OCI-M2 (cell line): ENCODE measurements around the gene PRR16.

ENCODE experiments used
- DNase-seq: peaks from one replicate; lab custom pipeline; 2025; ENCODE audit not compliant: unreplicated experiment; lab: John Stamatoyannopoulos, UW

The PRR16 gene

DNA sequence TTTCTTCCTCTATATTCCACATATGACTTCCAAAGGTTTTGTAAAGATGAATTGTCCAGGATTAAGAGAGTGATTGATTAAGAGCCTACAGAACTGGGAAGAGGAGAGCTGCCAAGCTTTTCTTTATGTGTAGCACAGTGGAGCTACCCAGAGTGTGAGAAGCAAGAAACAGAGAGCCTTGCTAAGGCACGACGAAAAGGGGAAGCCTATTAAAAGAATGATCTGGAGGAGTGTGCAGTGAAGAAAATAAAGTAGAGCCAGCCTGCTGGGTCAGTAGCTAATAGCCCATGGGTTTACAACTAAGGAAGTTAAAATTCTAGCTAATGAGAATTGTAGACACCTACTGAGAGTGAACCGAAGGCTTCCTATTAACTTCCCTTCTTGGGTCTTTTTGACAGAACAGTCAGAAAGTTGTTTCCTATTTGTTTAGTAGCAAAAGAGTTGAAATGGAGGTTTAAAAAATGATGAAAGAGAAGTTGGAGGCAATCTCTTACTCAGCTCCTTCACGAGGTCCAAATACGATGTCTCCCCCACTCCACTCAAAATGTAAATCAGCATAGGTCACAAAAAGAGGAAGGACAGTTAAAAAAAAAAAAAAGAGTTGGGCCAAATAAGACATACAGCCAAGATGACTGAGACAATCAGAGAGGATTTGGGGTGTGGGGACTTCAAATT lies 957 bp upstream of the PRR16 start:
- no peak for DNase-seq

DNA sequence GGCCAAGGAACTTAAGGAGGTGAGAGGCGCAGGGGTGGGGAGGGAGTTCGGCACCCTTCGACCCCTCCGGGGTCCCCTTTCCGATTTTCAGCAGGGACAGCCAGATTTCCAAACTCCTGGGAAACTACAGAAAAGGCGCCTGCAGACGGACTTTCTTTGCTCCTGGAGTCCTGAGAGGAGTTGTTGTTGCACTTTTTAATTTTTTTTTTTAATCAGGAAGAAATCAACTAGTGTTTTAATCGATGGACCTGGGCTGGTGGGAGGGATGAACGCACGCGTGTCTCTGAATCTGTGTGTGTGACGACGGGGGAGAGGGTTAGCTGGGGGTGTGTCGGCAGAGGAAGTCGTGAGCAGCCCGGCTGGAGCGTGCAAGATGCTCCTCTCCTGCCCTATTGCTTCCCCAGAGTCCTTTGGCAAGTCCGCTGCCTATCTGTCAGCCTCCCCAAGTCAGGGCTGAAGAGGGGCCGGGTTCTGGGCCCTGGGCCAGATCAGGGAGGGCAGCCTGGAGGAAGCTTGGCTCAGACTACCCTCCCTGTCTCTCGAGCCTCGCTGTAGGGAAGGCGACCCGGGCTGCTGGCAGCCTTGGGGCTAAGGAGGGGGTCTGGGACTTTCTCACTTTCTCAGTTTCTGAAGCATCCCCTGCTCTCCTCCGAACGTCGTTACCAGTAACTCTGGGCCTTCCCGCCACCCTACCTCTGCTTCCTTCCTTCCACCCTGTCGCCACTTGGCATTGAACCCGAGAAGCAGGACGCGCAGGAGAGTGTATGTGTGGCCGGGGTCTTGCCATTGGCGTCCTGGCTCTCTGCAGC lies 731 bp downstream of the PRR16 start:
- no peak for DNase-seq

DNA sequence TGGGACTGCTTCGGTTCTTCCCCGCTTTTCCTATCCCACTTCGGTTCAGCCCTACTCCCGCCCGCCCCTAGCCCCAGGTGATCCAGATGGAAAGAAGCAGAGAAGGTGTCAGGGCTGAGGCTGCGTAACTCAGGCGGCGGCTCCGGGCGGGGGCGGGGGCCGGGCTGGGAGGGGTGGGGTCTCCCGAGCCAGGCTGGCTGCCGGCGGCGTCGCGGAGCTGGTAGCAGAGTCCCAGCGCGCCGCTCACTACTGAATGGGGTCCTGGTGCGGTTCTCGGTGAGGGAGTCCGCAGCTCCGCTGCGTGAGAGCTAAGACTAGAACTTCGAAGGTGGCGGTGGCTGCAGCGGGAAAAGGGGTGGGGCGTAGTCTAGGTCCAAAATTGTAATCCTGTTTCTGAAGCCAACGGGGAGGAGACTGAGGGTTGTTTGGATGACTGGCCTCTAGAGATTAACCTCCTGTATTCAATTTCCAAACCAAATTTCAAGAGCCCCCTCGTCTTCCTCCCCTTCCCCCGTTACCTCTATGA lies 1.4 kb downstream of the PRR16 start:
- no peak for DNase-seq

DNA sequence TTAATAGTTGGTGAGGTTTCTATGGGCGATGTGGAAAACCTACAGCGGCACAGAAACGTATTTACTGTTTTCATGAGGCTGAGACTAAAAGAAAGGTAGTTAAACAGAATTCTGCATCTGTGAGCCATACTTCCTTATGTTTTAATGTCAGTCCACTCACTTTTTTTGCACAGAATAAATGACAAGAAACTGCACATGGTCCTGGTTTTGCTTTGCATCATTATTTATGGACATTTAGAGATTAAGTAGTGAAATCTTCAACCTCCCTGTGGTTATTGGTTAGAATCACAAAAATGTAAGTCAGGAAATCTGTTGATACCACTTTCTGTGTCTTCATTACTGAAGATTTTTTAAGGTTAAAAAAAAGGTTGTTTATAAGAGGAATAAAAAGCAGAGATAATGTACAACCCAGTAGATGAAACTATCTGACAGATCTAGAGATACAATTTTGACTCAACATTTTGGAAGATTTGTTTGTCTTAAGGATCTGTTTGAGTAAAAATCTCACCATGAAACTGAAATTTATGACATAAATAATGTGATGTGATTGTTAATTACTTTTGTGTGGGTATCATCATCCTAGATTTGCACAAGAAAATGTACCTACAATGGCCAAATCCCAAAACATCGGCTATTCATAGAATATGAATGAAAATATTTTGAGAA lies 2.4 kb downstream of the PRR16 start:
- no peak for DNase-seq

DNA sequence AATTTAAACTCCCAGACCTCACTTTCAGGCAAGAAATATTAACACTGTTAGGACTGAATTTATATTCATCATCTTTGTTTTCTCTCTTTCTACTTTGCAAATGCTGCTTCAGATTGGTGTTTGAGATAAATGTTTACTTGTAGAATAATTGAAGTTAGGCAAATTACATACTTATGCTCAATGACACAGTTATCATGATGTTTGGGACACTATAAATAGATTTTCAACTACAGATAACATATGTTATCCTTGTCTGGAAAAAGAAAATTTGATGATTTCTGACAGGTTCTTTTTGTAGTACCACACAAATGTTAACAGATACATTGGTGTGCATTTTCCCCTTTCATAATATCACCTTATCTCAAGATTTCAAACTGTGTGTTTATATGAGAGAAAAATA lies 7.9 kb downstream of the PRR16 start:
- no peak for DNase-seq

DNA sequence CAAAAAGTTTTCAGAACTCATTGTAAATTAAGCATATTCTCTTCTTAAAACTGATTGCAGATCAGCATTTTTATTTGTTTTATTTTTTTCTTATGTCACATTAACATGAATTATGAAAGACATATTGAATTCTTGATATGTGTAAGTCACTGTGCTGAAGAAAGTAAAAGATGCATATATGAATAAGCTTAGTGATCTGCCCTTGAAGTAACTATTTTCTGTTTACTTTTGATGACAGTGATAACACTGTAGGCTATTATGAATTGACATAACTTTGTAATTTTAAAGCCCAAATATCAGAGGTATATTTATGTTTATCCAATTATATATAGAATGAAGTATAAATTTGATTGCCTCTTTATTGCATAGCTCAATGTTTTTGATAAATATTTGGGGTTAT lies 8.8 kb downstream of the PRR16 start:
- no peak for DNase-seq

DNA sequence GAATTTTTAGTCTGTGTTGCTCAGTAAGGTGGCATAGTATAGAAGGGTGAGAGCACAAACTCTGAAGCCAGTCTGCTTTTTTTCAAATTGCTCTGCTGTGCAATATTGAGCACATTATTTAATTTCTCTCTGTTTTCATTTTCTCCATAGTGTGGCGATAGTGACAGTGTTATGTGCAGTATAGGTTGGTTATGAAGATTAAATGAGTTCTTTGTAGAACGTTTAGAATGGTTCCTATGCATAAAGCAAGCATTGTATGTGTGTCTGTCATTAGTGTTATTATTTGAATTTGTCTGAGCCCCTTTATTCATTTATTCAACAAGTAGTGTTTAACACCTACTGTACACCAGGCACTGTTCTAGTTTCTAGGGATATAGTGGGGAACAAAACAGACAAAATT lies 9.2 kb downstream of the PRR16 start:
- DNase-seq = no peak

DNA sequence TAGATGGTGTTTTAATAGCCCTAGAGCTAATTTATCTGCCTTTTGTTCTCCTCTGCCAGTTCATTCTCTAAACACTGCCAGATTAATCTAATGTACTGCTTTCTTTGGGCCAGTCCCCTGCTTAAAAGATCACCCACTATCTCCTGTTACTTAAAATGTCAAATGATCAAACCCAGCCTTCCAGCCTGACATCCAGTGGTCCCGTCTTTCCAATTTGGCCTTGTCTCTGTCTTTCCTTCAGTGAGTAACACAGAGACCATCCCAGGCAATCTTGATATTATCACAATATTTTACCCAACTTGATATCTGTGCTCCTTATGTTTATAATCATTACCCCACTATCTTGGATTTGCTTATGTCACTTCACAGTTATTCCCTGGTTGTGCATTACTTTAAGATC lies 12.0 kb downstream of the PRR16 start:
- DNase-seq = no peak

DNA sequence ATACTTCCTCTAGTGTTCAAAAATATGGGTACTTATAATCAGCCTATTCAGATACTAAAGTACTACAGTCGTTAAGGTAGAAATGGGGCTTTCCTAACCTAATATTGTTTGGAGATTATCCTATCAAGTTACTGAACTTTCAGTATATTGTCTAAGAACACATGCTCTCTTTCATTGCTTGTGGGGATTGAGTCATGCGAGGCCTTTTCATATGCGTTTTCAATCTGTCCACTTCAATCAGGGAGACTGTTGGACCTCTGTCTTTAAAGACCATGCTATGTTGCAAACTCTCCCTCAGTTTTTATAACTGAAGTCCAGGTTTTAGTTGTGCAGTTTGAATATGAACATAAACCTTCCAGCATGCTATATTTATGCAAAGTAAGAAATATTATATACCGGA lies 15.0 kb downstream of the PRR16 start:
- no peak for DNase-seq

DNA sequence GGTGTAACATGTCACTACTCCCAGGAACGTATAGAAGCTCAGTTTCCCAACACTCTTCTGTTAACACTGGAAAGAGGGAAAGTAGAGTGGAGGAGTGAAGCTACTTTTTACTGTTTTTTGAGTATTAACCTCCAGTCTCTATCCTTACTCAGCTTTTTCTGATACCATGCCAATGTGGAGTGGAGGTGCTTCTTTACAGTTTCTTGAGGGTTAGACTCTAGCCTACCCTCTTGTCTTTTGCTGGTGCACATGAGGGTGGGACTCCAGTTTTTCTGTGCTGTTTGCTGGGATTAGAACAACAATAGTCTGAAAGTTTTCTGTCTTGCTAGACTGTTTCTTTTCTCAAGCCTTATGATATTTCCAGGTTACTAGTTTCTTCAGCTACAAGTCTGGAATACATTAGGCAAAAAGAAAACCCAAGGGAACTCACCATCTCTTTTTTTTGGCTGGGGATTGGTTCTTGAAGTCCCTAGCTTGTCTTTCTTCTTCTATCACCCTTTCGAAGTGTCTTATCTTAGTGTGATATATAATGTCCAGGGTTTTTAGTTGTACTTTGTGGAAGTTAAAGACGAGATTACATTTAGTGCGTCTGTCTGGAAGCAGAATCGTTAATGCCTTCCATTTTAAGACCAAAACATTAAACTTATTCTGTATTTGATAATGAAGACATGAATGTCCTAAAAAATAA lies 35.9 kb downstream of the PRR16 start:
- DNase-seq = no peak

DNA sequence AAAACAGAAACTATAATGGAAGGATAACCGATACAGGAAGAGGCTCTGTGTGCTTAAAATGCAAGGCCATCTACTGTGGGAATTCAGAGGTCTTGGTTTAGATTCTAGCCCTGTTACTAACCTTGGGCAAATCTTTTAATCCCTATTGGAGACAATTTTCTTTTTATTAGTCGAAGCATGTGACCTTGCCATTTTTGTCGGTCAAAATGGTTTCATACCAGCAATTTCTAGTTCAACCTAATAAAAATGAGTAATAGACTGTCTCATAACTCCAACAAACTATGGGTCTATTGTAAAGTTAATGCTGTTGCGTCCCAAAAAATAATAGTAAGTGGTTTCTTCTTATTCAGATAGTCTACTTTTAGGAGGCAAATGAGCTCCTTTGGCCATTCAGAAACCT lies 38.4 kb downstream of the PRR16 start:
- no peak for DNase-seq

DNA sequence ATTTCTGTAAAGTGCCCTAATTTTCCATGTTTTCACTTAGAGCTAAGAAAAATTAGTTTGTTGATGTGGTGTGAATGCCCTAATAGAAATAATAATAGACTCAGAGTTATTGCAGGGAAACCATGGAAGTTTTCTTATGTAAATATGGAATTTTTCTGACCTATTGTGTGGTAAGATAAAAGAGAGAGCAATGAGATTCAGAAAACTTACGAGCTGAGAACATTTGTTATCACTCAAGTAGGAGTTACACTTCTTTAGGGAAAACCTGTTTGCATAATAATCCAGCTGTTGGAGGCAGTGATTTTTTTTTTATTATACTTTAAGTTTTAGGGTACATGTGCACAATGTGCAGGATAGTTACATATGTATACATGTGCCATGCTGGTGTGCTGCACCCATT lies 39.2 kb downstream of the PRR16 start:
- no peak for DNase-seq

DNA sequence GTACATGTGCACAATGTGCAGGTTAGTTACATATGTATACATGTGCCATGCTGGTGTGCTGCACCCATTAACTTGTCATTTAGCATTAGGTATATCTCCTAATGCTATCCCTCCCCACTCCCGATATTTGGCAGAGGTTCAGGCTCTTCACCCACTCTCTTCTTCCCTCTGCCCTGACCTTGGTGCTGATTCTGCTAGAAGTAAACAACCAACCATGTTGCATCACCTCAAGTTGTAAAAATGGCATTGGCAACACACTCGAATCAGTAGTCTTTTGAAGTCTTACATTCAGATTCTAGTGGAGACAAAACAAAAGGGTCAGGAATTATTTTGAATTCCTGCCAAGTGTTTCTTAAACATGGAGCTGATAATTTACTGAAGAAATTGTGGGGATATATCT lies 40.0 kb downstream of the PRR16 start:
- DNase-seq = no peak

DNA sequence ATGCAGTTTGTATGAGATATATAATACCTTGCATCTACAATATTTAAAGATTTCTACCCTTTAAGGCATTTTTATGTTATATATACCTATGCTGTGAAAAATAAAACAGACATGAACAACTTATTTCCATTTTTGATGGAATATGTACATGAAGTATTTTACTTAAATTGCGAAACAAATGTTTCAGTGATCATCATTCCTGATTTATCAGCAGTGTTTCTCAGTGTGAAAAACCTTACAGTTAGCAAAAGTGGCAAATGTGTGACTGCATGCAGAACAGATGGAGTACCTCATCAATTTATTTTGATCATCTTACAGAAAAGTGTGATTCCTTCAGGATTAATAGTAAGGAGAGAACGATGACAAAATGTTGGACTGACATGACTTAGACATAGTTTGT lies 43.1 kb downstream of the PRR16 start:
- no peak for DNase-seq

DNA sequence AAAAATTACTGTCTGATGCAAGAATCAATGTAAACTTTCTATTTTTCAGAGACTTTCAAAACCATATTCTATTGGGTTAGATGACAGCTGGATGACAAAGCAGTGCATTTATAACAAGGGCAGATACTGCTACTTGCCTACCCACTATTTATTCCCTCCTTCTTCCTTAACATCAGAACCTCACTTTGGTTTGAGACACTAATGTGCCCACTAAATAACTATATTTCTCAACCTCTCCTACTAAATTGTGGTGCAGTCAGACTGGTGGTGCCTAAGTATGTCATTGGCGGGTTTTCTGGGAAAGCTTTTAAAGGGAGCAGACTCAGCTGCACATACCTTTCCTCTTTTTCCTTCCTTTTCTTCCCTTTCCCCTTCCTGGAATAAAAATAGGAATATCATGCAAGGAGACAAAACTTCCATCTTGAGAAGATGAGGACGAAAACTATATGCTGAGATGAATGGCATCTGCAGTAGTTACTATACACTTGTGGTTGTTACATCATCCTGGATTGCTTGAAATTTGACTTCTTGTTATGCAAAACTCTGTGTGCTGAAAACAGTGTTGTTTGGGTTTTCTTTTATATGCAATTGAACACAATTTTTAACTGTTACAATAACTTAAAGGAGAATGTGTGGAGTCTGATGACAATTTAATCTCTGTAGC lies 43.8 kb downstream of the PRR16 start:
- DNase-seq = no peak

DNA sequence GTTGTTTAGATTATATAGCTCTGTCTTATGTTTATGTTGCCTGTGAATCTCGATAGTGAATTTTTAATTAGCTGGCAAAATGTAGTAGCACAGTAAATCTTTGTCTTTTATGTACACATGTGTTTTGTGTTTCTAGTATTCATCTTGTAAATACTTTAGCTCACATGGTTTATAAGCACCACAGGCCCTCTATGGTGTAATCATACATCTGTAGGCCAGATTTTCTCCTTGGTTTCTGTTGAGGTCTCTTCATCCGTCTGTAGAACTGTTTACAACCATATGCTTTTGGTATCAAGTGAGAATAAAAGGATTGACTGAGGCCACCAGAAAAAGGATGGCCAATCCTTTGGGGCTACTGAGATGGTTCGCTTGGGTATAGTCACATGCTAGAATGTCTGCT lies 45.0 kb downstream of the PRR16 start:
- DNase-seq = no peak

DNA sequence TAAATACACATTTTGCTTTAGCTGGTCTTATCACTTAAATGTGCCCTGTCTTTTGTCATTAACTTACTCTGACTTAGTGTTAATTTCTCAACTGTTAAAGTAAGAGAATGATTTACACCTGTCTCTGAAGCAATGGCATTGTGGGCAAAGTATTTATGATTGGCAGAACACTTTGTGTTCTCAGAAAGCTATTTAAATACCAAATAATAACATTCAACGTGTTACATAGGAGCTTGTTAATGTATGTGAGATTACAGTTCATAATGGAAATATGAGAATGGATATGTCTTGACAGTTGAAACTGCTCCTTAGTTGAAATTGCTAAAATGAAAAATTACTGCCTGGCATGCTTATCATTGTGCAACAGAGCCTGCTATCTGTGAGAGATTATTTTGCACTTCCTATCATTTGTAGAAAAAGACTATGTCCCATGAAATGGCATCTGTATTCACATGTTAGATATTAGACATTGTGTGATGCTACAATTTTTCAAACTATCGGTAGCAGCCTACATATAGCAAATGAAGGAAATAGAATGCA lies 46.1 kb downstream of the PRR16 start:
- DNase-seq = no peak

DNA sequence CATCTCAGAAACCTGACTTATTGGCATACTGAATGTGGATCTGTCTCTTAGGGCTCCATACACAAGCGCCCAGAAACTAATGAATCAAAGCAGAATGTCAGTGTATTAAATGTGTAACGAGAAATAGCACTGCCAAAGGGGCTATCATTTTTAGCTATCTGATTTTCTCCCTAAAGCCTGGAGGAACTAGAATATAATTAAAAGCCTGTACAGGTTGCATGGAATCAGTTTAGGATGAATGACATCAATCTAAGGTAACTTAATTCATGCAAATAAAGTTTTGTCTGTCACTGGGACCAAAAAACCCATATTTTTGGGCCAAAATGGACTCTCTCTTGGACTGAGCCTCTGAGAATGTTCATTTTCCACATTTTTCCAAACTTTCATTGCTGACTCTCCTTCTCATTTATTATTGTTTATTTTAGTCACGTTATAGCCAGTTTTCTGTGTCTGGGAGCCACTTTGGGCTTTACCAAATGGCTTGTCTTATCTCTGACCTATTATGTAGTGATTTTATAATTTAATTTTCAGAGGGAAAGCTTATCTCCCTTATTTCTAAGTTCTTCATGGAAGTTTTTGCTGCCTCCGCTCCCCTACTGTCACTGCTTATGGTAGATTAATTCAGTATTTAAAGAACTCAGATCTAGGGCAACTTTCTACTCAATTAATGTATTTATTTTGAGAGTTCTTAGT lies 47.0 kb downstream of the PRR16 start:
- no peak for DNase-seq

DNA sequence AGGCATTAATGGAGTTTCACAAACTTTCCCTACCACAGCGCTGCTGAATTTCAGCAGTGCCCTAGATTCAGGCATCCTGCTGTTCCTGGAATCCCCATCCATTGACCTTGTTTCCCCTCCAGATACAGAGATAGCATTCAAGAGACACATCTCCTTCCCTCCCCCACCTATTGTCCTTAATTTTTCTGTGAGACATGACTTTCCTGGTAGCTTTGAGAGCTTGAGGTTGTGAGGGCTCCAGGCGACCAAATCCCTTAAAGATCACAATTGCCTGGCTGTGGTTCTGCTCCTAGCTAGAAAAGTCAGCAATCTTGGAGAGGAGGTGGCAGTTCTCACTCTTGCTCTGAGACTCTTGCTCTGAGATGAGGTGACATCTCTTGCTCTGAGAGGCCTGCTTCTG lies 48.0 kb downstream of the PRR16 start:
- DNase-seq = no peak
